ENCODE measurements around the gene HIVEP1.

DNA sequence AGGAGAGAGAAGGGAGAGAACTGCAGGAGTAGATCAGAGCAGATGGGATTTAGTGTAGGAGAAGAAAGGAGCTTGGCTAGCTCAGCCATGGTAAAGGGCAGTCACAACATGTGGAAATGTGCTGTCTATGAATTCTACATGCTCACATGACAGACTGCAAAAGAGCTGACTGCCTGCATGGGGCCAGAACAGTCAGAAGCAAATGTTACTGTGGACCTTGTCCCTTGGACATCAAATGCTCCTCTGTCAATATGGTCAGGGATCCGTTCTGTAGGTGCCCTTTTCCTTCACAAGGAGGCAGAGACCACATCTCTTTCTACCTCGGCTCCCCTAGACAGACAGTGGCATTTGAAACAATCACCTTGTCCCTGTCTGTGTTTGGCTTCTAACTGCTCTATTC lies 46.6 kb upstream of the HIVEP1 start:
- TF ChIP-seq, protein P1, sequence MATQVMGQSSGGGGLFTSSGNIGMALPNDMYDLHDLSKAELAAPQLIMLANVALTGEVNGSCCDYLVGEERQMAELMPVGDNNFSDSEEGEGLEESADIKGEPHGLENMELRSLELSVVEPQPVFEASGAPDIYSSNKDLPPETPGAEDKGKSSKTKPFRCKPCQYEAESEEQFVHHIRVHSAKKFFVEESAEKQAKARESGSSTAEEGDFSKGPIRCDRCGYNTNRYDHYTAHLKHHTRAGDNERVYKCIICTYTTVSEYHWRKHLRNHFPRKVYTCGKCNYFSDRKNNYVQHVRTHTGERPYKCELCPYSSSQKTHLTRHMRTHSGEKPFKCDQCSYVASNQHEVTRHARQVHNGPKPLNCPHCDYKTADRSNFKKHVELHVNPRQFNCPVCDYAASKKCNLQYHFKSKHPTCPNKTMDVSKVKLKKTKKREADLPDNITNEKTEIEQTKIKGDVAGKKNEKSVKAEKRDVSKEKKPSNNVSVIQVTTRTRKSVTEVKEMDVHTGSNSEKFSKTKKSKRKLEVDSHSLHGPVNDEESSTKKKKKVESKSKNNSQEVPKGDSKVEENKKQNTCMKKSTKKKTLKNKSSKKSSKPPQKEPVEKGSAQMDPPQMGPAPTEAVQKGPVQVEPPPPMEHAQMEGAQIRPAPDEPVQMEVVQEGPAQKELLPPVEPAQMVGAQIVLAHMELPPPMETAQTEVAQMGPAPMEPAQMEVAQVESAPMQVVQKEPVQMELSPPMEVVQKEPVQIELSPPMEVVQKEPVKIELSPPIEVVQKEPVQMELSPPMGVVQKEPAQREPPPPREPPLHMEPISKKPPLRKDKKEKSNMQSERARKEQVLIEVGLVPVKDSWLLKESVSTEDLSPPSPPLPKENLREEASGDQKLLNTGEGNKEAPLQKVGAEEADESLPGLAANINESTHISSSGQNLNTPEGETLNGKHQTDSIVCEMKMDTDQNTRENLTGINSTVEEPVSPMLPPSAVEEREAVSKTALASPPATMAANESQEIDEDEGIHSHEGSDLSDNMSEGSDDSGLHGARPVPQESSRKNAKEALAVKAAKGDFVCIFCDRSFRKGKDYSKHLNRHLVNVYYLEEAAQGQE (IDR thresholded peaks at IDR 0.05; ENCODE audit: insufficient read depth in 1 of 2, low read depth in 2 of 2, low read length in 1 of 2), result no peak
- no peak for TF ChIP-seq POLR2AphosphoS5 (IDR thresholded peaks at IDR 0.05; ENCODE audit: low read depth, low read length)

Measured in Panc1 (cell line).